ENCODE results near the gene CT47A7. TPM values are rescaled to one million over a fixed set of nuclear protein-coding genes. Genes with fewer than 3 reads are reported as not detected.
"Not testable (repeated sequence)": the region's sequence is repeated elsewhere in the genome, so short reads cannot be mapped to it uniquely, and the experiment has no call there.

The CT47A7 gene
- total RNA-seq, result not detected

- ATAC-seq; intact Hi-C loops (cut with DNase I); DNase-seq (ENCODE audit: low spot score): not testable (repeated sequence)
Measured at GRCh38 chrX:120956500-120956899, at the start of gene CT47A7. Gene CT47A7 (minus strand): TSS chrX:120956600. CDS start chrX:120956345, 255 bp downstream.

- intact Hi-C loops (cut with DNase I), result no loop called here
- no peak for DNase-seq (ENCODE audit: low spot score)
- ATAC-seq, result no peak
Measured at GRCh38 chrX:121000589-121000988, 44.2 kb upstream of the CT47A7 start.

GRCh38 chrX:120999413-120999812, 43.0 kb upstream of the CT47A7 start:
- DNase-seq (ENCODE audit: low spot score), result no peak
- ATAC-seq, result no peak
- intact Hi-C loops (cut with DNase I), result no loop called here

GRCh38 chrX:120985660-120986059, 29.3 kb upstream of the CT47A7 start, which contains the start of gene CT47A1:
Gene CT47A1 (minus strand): TSS chrX:120985760. CDS start chrX:120985529, 231 bp downstream.
- intact Hi-C loops (cut with DNase I); ATAC-seq; DNase-seq (ENCODE audit: low spot score): not testable (repeated sequence)

Other genes with a start within 250 kb of the CT47A7 start
- gene CT47B1, start 80.7 kb downstream of the CT47A7 start, total RNA-seq, result not detected
- not detected for gene CT47A11, start 19.4 kb downstream of the CT47A7 start, total RNA-seq
- gene CT47A10, start 14.6 kb downstream of the CT47A7 start, total RNA-seq, result not detected
- gene CT47A9, start 9.7 kb downstream of the CT47A7 start, total RNA-seq, result not detected
- gene CT47A8, start 4.9 kb downstream of the CT47A7 start, total RNA-seq, result not detected
- not detected for gene CT47A6, start 4.9 kb upstream of the CT47A7 start, total RNA-seq
- not detected for gene CT47A5, start 9.7 kb upstream of the CT47A7 start, total RNA-seq
- not detected for gene CT47A4, start 14.6 kb upstream of the CT47A7 start, total RNA-seq
- not detected for gene CT47A3, start 19.5 kb upstream of the CT47A7 start, total RNA-seq
- not detected for gene CT47A2, start 24.3 kb upstream of the CT47A7 start, total RNA-seq
- gene CT47A1, start 29.2 kb upstream of the CT47A7 start, total RNA-seq, result not detected
- 7.2 TPM for gene GLUD2, start 91.0 kb upstream of the CT47A7 start, total RNA-seq